ENCODE data around the gene DESI2.
"Not testable (repeated sequence)": the region's sequence is repeated elsewhere in the genome, so short reads cannot be mapped to it uniquely, and the experiment has no call there.

Gene DESI2

DNA sequence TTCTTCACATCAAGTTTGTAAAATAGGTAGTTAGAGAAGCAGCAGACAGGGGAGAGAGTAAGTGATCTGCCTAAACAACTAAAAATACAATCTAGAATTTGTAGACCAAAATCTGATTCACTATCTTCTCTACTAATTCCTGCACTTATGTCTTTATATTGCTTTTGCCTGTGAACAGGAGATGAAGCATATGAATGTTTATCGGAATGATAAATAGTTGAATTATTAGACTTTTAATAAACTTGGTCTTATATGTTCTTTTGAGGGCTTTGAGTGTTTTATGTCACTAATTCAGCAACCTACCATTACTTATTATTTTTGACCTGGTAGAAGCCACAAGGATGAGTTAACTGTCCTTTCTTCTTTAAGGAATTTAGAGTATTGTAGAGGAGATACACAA is 2.3 kb downstream of the DESI2 start:
- no peak for DNase-seq

DNA sequence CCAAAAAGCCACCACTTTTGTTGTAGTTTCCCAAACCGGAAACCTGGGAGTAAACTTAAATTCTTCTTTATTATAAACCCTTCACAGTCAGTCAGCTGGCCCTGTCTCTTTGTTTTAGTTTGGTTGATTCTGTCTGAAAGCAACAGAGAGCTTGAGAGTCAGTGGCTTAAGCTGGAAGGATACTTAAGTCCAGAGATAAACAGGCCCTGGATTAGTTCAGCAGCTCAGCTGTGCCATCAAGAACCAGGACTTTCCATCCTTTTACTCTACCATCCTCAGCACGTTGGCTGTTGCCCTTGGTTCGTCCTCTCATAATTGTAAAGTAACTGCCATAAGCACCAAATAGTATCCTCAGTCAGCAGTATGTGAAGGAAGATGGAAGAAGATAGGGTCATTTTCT is 4.5 kb downstream of the DESI2 start:
- no peak for DNase-seq

DNA sequence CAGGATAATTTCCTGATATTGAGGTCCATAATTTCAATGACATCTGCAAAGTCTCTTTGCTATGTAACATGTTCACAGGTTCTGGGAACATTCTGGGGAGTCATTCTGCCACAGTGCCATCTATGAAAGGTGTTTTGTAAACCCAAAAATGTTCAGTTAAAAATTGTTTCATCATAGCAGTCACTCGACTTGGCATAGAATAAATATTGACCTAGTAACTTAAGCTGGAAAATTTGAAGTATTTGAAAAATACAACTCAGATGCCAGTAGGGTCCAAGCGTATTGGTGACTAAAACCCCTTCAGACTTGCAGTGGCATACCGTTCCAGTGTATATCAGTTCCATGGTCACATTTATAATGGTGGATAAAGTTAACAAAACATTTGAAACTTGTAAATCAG is 6.8 kb downstream of the DESI2 start:
- DNase-seq, result no peak

DNA sequence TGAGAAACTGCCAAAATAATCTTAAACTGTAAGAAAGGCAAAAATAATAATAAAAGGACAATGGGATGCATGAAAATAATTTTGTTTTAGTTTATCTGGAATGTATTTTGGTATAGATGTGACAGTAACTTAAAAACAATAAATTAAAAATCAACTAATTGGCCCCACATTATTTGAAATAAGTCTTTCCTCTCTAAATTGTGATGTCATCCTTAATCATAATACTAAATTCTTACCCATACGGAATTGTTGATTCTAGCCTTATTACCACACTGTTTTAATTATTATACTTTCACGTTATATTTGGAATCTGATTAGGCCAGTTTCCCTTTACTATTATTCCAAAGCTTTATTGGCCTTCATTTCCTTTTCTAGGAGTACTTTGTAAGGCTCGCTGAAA is 7.7 kb downstream of the DESI2 start:
- no peak for DNase-seq

DNA sequence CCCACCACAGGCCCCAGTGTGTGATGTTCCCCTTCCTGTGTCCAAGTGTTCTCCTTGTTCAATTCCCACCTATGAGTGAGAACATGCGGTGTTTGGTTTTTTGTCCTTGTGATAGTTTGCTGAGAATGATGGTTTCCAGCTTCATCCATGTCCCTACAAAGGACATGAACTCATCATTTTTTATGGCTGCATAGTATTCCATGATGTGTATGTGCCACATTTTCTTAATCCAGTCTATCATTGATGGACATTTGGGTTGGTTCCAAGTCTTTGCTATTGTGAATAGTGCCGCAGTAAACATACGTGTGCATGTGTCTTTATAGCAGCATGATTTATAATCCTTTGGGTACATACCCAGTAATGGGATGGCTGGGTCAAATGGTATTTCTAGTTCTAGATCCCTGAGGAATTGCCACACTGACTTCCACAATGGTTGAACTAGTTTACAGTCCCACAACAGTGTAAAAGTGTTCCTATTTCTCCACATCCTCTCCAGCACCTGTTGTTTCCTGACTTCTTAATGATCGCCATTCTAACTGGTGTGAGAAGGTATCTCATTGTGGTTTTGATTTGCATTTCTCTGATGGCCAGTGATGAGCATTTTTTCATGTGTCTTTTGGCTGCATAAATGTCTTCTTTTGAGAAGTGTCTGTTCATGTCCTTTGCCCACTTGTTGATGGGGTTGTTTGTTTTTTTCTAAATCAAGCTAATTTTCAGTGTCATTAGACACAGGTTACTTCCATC is 8.8 kb downstream of the DESI2 start:
- not testable (repeated sequence) for DNase-seq

DNA sequence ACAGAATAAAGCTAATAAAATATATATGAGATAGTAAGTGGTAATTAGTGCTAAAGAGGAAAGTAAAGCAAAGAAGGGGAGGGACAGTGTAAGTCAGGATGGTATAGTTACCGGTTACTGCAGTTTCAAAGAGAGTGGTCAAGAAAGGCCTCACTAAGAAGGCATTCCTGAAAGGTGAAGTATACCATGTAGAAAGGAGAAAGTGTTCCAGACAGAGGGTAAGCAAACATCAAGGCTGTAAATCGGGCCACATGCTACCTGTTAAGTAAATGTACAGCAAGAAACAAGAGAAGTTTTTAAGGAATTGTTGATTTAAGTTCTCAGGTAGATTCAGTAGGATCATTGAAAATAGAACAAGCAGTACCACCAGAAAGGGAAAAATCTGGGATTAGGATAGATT is 9.7 kb downstream of the DESI2 start:
- no peak for DNase-seq

DNA sequence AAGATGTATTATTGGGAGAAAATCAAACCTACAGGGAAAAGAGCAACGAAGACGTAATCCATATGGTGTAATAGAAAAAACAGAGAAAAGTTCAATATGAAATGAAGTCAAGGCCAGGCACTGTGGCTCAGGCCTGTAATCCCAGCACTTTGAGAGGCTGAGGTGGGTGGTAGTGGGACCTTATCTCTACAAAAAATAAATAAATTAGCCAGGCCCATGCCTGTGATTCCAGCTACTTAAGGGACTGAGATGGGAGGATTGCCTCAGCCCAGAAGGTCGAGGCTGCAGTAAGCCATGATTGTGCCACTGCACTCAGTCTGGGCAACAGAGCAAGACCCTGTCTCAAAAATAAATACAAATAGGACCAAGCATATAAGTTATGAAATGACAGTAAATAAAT is 11.4 kb downstream of the DESI2 start:
- DNase-seq, result no peak

DNA sequence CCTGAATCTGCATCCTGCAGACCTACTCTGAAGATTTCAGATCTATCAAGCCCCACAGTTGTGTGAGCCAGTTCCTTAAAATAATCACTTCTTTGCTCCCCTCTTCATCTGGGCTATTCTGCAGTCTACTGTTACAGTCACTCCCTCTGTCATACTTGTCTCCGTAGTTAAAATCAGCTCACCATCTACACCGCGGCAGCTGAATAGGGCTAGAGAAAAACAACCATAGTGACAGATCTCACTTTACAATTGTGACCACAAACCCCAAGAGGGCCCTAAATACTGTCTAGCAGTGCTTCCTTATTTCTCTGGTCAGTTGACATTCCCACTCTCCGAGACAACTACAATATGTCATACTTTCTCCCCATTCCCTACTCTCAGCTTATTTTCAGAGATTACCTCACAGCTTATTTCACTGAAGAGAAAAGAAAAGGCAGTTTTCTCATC is 12.9 kb downstream of the DESI2 start:
- DNase-seq, result peak; percentile 86

DNA sequence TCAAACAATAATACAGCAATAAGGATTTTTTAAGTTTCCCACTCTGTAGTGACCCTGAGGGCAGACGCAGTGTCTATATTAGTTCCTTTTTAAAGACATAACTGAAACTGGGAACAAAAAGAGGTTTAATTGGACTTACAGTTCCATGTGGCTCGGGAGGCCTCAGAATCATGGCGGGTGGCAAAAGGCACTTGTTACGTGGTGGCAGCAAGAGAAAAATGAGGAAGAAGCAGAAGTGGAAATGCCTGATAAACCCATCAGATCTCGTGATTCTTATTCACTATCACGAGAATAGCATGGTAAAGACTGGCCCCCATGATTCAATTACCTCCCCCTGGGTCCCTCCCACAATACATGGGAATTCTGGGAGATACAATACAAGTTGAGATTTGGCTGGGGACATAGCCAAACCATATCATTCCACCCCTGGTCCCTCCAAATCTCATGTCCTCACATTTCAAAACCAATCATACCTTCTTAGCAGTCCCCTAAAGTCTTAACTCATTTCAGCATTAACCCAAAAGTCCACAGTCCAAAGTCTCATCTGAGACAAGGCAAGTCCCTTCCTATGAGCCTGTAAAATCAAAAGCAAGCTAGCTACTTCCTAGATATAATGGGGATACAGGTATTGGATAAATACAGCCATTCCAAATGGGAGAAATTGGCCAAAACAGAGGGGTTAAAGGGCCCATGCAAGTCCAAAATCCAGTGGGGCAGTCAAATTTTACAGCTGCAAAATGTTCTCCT is 13.9 kb downstream of the DESI2 start:
- not testable (repeated sequence) for DNase-seq

DNA sequence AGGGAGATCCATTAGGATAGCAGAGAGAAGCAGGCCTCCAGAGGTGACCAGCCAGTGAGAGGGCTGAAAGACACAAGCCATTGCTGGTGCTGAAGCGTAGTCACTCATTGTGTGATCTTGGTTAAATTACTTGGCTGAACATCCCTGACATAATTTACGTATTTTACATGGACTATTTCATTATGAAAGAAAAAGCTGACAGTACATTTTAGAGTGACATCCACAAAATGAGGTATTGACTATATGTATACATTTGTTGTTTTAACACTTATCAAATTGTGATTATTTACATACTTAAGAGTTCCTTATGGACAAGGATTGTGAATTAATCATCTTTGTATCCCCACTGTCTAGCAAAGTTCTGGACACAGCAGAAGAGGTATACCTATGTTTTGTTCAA is 14.9 kb downstream of the DESI2 start:
- DNase-seq, result no peak

DNA sequence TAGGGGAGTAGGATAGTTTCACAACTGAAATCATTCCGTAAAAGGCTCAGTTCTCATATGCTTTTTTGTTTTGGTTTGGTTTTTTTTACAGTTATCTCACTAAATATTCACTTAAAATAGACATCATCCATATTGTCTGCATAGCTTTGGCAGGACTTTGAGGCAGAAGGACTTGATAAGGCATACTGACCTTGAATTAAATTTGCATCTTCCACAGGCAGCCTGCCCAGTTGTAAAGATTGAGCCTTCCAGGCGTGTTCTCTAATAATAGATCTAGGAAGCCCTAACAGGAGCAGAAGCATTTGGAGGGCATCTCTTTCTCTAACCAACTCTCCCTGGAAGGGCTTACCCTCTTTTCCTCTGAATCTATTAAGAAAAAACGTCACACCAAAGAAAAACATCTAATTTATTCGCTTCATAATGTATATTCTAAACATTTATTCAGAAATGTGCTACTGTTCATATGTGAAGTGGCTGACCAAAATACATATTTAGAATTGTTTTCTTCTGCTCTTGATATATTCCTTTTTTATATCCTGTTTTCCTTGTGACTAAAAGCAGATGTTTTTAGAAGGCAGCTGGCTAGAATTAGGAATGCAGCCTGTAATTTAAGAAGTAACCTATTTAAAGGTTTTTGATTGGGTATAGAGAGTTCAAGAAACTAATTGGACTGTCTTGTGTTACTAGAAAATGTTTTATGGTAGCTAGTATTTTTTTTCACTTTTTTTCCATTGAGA is 20.2 kb downstream of the DESI2 start:
- peak; percentile 62 for DNase-seq

DNA sequence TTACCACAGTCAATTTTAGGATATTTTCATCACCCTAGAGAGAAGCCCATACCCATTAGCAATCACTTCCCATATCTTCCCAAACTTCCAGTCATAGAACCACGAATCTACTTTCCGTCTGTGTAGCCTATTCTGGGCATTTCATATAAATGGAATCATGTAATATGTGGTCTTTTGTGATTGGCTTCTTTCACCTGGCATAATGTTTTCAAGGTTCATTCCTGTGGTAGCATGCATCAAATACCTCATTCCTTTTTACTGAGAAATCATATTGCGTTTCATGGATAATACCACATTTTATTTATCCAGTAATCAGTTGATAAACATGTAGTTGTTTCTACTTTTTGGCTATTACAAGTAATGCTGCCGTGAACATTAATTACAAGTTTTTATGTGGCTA is 21.5 kb downstream of the DESI2 start:
- DNase-seq, result peak; percentile 28

DNA sequence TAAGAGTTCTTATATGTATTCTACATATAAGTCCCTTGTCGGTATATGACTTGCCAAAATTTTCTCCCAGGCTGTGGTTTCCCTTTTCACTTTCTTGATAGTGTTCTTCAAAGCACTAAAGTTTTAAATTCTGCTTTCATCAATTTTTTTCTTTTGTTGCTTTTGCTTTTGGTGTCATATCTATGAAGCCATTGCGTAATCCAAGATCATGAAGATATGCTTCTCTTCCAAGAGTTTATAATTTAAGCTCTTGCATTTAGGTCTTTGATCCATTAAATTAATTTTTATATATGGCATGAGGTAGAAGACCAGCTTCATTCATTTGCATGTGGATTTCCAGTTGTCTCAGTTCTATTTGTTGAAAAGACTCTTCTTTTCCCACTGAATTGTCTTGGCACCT is 22.2 kb downstream of the DESI2 start:
- no peak for DNase-seq

DNA sequence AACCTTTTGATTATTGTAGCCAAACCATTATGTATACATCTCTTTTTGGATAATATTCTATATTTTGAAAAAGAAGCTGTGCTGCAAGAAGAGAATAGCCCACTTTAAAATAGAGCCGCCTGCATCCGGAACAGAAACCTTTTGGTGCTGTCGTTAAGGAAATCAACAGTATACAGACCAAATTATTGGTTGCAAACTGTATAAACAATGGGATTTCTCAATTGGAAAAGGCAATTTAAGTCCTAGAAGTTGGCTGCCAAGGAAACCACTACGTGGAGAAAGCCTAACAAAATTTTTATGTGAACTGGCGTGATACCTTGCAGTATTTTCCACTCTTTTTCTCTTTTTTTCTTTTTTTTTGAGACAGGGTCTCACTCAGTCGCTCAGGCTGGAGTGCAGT is 25.8 kb downstream of the DESI2 start:
- no peak for DNase-seq

DNA sequence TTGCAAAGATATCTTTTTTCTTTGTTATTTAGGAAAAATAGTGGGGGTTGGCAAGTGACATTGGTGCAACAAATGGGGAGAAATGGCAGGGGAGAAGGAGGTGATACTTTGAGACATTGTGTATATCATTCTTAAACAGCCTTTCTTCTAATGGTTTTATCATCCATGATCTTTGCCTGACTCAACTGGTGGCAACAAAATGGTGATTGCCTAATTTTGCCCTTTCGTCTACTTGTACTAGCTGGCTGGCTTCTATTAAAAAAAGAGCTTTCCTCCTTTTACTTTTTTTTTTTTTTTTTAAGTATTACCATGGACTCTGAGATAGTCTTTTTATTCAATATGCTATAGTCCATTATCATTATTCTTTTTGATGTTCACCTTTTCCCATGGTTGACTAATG is 27.7 kb downstream of the DESI2 start:
- DNase-seq, result no peak

DNA sequence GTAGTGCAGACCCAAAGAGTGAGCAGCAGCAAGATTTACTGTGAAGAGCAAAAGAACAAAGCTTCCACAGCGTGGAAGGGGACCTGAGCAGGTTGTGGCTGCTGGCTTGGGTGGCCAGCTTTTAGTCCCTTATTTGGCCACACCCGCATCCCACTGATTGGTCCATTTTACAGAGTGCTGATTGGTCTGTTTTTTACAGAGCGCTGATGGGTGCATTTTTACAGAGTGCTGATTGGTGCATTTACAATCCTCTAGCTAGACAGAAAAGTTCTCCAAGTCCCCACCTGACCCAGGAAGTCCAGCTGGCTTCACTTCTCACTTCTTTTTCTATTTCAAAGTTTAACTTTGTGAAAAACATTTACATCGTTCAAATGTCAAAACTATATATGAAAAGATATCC is 29.2 kb downstream of the DESI2 start:
- DNase-seq, result not testable (repeated sequence)

DNA sequence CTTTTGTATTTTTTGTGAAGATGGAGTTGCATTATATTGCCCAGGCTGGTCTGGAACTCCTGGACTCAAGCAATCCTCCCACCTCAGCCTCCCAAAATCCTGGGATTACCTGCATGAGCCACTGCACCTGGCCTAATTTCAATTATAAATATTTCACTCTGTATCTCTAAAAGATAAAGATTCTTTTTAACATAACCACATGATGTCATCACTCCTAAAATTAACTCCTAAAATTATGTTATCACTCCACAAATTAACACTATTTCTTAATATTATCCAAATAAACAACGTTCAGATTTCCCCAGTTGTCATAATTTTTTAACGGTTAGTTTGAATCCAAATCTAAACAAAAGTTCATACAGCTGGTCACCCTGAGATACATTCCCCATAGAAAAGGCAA is 43.0 kb downstream of the DESI2 start:
- no peak for DNase-seq

DNA sequence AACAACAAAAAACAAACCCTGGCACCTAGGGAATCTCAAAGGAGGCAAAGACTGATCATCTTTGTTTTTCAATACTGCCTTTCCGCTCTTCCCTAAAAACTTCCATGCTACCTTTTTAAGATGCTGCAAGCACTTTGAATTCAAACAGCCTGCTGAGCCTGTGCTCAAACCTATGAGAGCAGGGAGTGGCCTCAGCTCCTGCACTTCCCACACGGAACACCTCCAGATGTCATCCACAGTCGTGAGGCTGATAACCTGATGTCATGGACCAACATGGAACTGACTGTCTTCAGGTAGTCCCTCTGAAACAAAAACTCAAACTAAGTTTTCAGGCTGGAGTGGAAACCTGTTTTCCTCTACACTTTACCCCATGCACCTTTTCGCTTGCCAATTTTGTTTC is 46.8 kb downstream of the DESI2 start:
- no peak for DNase-seq

DNA sequence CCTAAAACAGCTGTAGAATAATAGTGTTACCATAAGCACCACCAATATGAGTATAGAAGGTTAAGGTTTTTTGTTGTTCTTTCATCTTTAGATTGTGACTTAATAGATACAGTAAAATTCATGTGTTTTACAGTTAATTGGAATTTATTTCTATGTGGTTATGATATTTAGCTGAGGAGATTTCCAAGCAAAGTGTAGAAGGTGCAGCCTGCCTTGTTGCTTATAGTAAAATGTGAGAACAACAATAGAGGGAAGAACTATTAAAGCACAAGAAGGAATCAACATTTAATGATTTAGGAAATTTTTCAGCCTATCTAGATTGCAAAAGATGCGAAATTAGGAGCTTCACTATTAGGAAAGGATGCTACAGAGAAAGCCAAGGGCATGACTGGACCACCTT is 47.9 kb downstream of the DESI2 start:
- no peak for DNase-seq

DNA sequence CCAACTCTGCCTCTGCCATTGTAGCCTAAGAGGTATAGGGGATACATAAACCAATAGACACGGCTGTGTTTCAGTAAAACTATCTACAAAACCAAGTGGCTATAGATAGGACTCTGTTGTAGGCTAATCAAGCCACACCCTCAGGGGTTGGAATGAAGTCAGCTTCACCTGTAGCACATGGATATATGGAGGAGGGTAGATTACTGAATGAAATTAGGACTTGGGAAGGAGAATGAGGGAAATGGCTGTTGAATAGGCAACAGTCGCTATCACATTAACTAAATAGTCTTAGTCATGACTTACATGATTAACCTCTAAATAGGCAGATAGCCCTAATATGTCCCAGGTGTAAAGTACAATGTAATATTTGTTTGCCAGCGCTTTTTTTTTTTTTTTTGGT is 49.7 kb downstream of the DESI2 start:
- DNase-seq, result no peak

DNA sequence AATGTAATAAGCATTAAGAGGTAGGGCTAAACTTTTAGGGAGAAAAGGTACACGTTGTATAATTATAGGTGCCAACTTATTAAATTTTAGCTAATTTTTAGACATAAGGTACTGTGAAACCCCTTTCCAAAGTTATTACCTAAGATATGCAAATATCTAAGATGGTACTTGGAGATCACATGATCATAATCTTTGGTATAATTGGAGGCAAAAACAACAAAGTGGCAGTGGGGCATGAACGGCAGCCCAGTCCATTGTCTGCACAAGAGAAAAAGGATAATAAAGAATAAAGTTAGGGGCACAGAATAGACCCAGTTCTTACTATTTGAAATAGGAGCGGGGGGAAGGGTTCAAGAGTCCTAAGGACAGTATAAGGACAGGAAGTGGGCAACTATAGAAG is 51.2 kb downstream of the DESI2 start:
- DNase-seq, result no peak

DNA sequence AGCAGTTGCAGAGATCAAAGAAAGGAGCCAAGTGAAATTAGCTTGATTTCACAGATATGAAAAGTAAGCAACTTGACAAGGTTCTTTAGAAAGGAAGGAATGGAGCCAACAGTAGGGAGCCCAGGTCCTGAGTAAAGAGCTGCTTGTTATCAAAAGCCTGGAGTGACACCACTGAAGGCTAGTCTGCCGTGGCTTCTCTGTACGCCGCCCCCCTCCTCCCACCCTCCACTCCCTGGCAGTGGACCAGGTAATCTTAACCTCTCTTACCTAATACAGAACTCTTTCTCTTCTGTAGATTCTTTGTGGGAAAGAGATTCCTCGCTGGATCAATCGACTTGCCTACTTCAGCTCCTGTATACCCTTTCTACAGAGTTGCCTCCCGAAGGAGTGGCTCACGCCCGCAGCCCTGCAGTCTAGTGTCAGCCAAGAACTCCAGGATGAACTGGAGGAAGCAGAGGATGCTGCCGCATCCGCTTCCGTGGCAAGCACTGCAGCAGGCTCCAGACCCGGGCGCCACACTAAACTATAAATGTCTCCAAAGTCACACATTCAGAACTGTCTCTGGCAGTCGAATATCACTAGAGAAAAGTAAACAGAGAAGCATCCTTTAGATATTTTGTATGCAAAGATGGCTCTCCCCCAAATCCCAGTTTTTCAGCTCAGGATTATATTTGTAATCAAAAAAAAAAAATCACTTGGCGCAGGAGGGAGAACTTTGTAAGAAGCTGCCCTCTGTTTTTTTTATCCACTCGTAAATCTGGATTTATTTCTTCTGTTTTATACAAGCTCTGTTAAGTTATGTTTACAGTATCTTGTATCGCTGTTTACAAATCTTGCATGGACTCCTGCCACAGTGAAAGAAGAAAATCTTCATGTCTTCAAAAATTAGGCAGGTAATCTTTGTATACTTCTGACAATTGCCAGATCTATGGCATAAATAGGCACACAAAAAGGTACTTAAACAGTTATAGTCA is 52.6 kb downstream of the DESI2 start:
- DNase-seq, result no peak

DNA sequence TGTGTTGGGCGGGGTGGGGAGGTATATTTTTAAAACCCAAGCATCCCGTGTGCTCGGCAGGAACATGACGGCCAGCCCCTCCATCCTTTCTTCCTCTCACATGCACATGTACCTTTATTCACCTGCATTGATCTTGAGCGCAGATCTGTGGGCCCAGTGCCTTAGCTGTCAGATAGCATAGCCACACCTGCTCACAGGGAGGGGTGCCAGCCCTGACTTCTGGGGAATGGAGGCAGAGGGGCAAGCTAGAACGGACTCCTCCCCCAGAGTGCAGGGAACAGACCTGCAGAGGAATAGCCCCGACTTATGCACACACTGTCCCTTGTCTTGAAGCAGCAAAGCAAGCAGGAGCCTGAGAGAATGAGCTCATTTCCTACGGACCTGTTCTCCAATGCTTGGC is 56.1 kb downstream of the DESI2 start:
- DNase-seq, result no peak
